ENCODE results near the gene SUGP2. TPM values are rescaled to one million over a fixed set of nuclear protein-coding genes. Genes with fewer than 3 reads are reported as not detected.
A peak's percentile ranks its signal among the peaks of the same experiment; 100 is the strongest.

Gene SUGP2
- total and polyA plus RNA-seq, 2 of the 13 experiments (the other 11 are each of a cell fraction or from before 2014, with no cell fraction given): 40.6 to 57.7 TPM

DNA sequence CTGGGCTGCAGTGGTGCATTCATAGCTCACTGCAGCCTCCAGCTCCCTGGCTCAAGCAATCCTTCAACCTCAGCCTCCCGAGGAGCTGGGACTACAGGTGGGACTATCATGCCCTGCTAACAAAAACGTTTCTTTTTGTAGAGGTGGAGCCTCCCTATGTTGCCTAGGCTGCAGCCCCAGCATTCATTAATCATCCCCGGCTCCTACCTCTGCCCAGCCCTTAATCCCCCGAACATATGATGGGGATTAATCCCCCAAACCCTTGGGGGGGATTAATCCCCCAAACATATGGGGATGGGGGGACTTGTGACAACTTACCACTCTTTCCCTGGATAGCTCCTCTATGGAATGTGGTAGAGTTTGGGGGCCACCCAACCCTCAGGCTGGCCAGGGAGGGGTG is 45.9 kb downstream of the SUGP2 start:
- no peak overlapping the region for H3K9ac ChIP-seq (ENCODE audit: insufficient read depth, low read depth, low read length)
- POLR2A ChIA-PET: interaction anchor here (1.3 to 1.6 kb wide), 2 partner anchors 69 to 92 kb away, joined by 7 to 10 read pairs; partner anchors contain the start of genes CERS1, COPE and DDX49
- H4K20me1 ChIP-seq (ENCODE audit: insufficient read depth, low read length): no peaks in the 10 kb centered on the region
- in situ Hi-C loops (cut with HindIII; ENCODE audit: extremely low pct_ligation_motif_present, low pct_unique_long_range_greater_than_20kb) (loop anchor here (5.0 to 10.0 kb wide), 3 partner anchors 45 to 93 kb away; partner anchors contain the start of genes CERS1 and HOMER3), intact Hi-C loops (cut with micrococcal nuclease; ENCODE audit: unreplicated experiment) (no loop called here)
- H3K4me2 ChIP-seq (ENCODE audit: low read depth, low read length): no peak overlapping the region
- H3K36me3 ChIP-seq (replicated peaks in 1 of 2; ENCODE audit: control insufficient read depth in 1 of 2, insufficient read depth in 2 of 2, low read length in 2 of 2): peaks cover 0 to 1% of the 10 kb centered on the region in 2 experiments; a peak in 1 of 5 replicates
- CTCF ChIA-PET (ENCODE audit: low intra/inter-chr PET ratio, low total read pairs): interaction anchor here (1.4 to 2.3 kb wide), 3 partner anchors 46 to 121 kb away, joined by 6 to 24 read pairs (median 13); partner anchors contain the start of genes CERS1 and HOMER3
- ATAC-seq: peak; percentile 12
- H3K79me2 ChIP-seq (ENCODE audit: insufficient read depth, low read length): no peaks in the 10 kb centered on the region
- BruUV-seq (replicated peaks): no TSS peak
- no peak overlapping the region for H3K4me3 ChIP-seq (replicated peaks in 1 of 3; ENCODE audit: insufficient read depth in 1 of 3, low read depth in 2 of 3, low read length in 3 of 3)
- H3K9me3 ChIP-seq (ENCODE audit: low read length): no peaks in the 10 kb centered on the region
- no peak for FAIRE-seq
- no peak for TF ChIP-seq SIX1 (CRISPR knock-in tag; IDR thresholded peaks at IDR 0.05; ENCODE audit: borderline replicate concordance)
- peaks cover 10% of the 10 kb centered on the region for H3K4me1 ChIP-seq (ENCODE audit: insufficient read depth, low read length)
- H3K27me3 ChIP-seq (ENCODE audit: control insufficient read depth in 1 of 2, insufficient read depth in 2 of 2, low read length in 2 of 2): peaks cover 0 to 28% of the 10 kb centered on the region in 2 experiments; a peak in 3 of 5 replicates
- no peak overlapping the region for H2AFZ ChIP-seq (ENCODE audit: low read length)
- no peak for DNase-seq (ENCODE audit: low spot score)
- no peak overlapping the region for H3K27ac ChIP-seq (ENCODE audit: extremely low read length, insufficient read depth, low read length)
- WGBS (ENCODE audit: low lambda C conversion rate): 14% methylated on average over 4 of the region's 4 CpGs

DNA sequence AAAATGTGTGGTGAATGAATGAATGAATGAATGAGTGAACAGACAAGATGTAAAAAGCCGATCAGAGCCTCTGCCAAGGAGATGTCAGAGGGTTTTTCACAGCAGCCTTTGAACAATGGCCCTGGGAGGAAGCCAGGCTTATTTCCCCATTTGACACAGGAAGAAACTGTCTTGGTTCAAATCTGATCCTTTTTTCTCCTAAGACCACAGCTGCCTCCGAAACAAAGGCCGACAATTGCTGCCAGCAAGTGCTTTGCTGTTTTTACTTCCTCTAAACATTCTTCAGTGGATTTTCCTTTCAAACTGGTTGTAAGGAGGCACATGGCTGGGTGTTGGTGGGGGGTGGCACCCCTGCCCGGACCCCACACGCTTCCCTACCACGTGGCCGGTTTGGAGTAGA is 48.1 kb downstream of the SUGP2 start:
- H2AFZ ChIP-seq (ENCODE audit: low read length): no peak overlapping the region
- no peaks in the 10 kb centered on the region for H4K20me1 ChIP-seq (ENCODE audit: insufficient read depth, low read length)
- H3K9ac ChIP-seq (ENCODE audit: insufficient read depth, low read depth, low read length): no peak overlapping the region
- POLR2A ChIA-PET: no interaction called here
- 27% methylated on average over 7 of the region's 7 CpGs for WGBS (ENCODE audit: low lambda C conversion rate)
- no peak overlapping the region for H3K4me2 ChIP-seq (ENCODE audit: low read depth, low read length)
- peaks cover 10% of the 10 kb centered on the region for H3K4me1 ChIP-seq (ENCODE audit: insufficient read depth, low read length)
- H3K4me3 ChIP-seq (replicated peaks in 1 of 3; ENCODE audit: insufficient read depth in 1 of 3, low read depth in 2 of 3, low read length in 3 of 3): no peak overlapping the region
- peaks cover 0 to 34% of the 10 kb centered on the region in 2 experiments; a peak in 3 of 5 replicates for H3K27me3 ChIP-seq (ENCODE audit: control insufficient read depth in 1 of 2, insufficient read depth in 2 of 2, low read length in 2 of 2)
- intact Hi-C loops (cut with micrococcal nuclease; ENCODE audit: unreplicated experiment): no loop called here
- DNase-seq (ENCODE audit: low spot score): no peak
- no peak for FAIRE-seq
- CTCF ChIA-PET (ENCODE audit: low intra/inter-chr PET ratio, low total read pairs): interaction anchor here (0.9 kb wide), 1 partner anchor 91 kb away, joined by 3 read pairs; no protein-coding TSS in a partner anchor
- no peak overlapping the region for H3K27ac ChIP-seq (ENCODE audit: extremely low read length, insufficient read depth, low read length)
- in situ Hi-C loops (cut with HindIII; ENCODE audit: extremely low pct_ligation_motif_present, low pct_unique_long_range_greater_than_20kb): loop anchor here (5.0 to 10.0 kb wide), 3 partner anchors 43 to 90 kb away; partner anchors contain the start of genes CERS1 and HOMER3
- ATAC-seq: no peak
- no peaks in the 10 kb centered on the region for H3K79me2 ChIP-seq (ENCODE audit: insufficient read depth, low read length)
- no TSS peak for BruUV-seq (replicated peaks)
- H3K36me3 ChIP-seq (replicated peaks in 1 of 2; ENCODE audit: control insufficient read depth in 1 of 2, insufficient read depth in 2 of 2, low read length in 2 of 2): no peaks in the 10 kb centered on the region
- H3K9me3 ChIP-seq (ENCODE audit: low read length): no peaks in the 10 kb centered on the region
- TF ChIP-seq ZNF24 (IDR thresholded peaks at IDR 0.05): 0 out of 2 replicates have a peak, but pooled peaks have one; percentile 33
- no peak for TF ChIP-seq ZBTB20 (CRISPR knock-in tag; IDR thresholded peaks at IDR 0.05; ENCODE audit: borderline replicate concordance, low read depth)
